MM.1S (cell line): ENCODE measurements around the gene LYL1.

ENCODE experiments used
- EZH2 ChIP-seq: fragments of 300-600 bp; sonication (generic); optimal IDR thresholded peaks from 2 replicates; pipeline ENCODE3; 2017; ENCODE audit warnings: low read depth, mild to moderate bottlenecking, antibody characterized with exemption, low read length, mixed read lengths
- EZH2phosphoT487 ChIP-seq: fragments of 300-600 bp; sonication (generic); IDR thresholded peaks from 2 replicates; pipeline ENCODE4 v1.6.1; 2018; ENCODE audit warnings: antibody characterized with exemption, low read length
- TF ChIP-seq, protein P1 (sequence below): fragments of 300-600 bp; sonication (generic); IDR thresholded peaks from 2 replicates; pipeline ENCODE4 v1.5.1; 2016; ENCODE audit warnings: antibody characterized with exemption, low read length, mixed read lengths

DNA sequence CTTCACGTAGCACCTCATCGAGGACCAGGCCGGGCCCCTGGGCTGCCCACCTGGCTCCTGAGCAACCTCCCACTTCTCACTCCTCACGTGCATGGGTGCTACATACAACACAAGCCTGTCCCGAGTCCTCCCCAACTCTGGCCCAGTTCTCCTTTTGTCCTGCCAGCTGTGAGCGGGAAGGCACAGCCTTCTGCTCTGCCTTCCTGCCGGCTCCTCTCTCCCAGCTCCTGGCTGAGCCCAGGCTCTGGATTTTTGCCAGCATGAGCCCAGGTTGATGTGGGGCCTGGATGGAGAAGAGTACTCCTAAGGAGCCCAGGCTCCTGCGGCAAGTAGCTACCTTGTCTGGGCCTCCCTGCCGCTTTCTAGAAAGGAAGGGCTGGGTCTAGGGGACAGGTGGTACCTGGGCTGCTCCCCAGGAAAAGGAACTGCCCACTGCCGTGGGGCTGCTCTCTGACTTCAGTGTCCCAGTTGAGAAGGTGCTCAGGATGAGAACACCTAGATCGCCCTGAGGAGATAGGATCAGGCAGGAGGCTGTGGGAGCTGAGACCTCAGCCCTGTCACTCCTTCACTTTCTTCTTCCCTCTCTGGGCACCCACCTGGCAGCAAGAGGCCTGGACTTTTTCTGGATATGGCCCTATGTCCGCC is 23.6 kb downstream of the LYL1 start:
- TF ChIP-seq, protein P1, sequence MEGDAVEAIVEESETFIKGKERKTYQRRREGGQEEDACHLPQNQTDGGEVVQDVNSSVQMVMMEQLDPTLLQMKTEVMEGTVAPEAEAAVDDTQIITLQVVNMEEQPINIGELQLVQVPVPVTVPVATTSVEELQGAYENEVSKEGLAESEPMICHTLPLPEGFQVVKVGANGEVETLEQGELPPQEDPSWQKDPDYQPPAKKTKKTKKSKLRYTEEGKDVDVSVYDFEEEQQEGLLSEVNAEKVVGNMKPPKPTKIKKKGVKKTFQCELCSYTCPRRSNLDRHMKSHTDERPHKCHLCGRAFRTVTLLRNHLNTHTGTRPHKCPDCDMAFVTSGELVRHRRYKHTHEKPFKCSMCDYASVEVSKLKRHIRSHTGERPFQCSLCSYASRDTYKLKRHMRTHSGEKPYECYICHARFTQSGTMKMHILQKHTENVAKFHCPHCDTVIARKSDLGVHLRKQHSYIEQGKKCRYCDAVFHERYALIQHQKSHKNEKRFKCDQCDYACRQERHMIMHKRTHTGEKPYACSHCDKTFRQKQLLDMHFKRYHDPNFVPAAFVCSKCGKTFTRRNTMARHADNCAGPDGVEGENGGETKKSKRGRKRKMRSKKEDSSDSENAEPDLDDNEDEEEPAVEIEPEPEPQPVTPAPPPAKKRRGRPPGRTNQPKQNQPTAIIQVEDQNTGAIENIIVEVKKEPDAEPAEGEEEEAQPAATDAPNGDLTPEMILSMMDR = no peak
- TF ChIP-seq EZH2 = no peak
- no peak for TF ChIP-seq EZH2phosphoT487
